Measurements from ENCODE around the gene ZNF487.

Gene ZNF487

DNA sequence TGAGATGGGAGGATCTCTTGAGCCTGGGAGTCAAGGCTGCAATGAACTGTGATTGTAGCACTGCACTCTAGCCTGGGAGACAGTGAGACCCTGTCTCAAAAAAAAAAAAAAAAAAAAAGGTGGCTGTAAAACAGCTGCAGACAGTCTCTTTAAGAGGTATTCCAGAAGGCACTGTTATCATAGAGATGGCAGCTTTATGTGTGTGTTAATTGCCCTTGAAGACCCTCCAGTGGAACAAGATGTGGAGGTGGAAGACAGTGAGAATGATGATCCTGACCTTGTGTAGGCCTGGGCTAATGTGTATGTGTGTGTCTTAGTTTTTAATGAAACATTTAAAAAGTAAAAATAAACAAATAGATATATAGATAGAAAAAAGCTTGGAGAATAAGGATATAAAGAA is 66.0 kb downstream of the ZNF487 start:
- H3K4me1 ChIP-seq (ENCODE audit: low read depth, poor library complexity, severe bottlenecking) = no peaks in the 10 kb centered on the region
- no peak overlapping the region for H3K27ac ChIP-seq
- no peak overlapping the region for H2AFZ ChIP-seq (ENCODE audit: low read depth)
- H4K20me1 ChIP-seq (ENCODE audit: insufficient read depth) = no peaks in the 10 kb centered on the region
- H3K4me3 ChIP-seq (IDR thresholded peaks at IDR 0.05; ENCODE audit: insufficient read depth, low read depth, low read length) = no peak overlapping the region
- H3K9ac ChIP-seq = no peak overlapping the region
- H3K27me3 ChIP-seq (ENCODE audit: insufficient read depth, low read depth) = no peaks in the 10 kb centered on the region
- H3K4me2 ChIP-seq = no peak overlapping the region
- TF ChIP-seq, protein P1, sequence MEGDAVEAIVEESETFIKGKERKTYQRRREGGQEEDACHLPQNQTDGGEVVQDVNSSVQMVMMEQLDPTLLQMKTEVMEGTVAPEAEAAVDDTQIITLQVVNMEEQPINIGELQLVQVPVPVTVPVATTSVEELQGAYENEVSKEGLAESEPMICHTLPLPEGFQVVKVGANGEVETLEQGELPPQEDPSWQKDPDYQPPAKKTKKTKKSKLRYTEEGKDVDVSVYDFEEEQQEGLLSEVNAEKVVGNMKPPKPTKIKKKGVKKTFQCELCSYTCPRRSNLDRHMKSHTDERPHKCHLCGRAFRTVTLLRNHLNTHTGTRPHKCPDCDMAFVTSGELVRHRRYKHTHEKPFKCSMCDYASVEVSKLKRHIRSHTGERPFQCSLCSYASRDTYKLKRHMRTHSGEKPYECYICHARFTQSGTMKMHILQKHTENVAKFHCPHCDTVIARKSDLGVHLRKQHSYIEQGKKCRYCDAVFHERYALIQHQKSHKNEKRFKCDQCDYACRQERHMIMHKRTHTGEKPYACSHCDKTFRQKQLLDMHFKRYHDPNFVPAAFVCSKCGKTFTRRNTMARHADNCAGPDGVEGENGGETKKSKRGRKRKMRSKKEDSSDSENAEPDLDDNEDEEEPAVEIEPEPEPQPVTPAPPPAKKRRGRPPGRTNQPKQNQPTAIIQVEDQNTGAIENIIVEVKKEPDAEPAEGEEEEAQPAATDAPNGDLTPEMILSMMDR (conservative IDR thresholded peaks at IDR 0.05; ENCODE audit: low read depth, low read length) = no peak
- no peaks in the 10 kb centered on the region for H3K36me3 ChIP-seq (ENCODE audit: insufficient read depth)
- H3K79me2 ChIP-seq (ENCODE audit: insufficient read depth, low read depth) = no peaks in the 10 kb centered on the region

DNA sequence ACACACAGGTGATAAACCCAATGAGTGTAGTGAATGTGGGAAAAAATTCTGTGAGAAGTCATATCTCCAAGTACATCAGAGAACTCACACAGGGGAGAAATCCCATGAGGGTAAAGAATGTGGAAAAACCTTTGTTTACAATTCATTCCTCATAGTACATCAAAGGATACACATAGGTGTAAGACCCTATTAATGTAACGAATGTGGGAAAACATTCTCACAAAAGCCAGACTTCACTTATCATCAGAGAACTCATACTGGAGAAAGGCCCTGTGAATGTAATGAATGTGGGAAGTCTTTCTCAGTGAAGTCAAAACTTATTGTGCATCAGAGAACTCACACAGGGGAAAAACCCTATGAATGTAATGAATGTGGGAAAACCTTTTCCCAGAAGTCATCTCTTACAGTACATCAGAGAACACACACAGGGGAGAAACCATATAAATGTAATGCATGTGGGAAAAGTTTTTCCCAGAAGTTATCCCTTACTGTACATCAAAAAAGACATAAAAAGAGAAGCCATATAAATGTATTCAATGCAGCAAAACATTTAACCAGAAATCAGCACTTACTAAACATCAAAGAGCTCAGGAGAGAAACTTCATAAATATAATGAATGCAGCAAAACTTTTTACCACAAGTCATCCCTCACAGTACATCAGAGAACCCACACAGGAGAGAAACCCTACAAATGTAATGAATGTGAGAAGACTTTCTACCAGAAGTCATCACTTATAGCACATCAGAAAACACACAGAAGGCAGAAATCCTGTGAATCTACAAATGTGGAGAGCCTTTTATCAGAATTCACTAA is 87.7 kb downstream of the ZNF487 start:
- Histone ChIP-seq H3K27me3 (ENCODE audit: insufficient read depth, low read depth) (no peaks in the 10 kb centered on the region), H3K27ac (no peak overlapping the region), H2AFZ (ENCODE audit: low read depth) (no peak overlapping the region), H3K4me2 (no peak overlapping the region), H3K79me2 (ENCODE audit: insufficient read depth, low read depth) (no peaks in the 10 kb centered on the region), H3K4me1 (ENCODE audit: low read depth, poor library complexity, severe bottlenecking) (no peaks in the 10 kb centered on the region), H3K4me3 (IDR thresholded peaks at IDR 0.05; ENCODE audit: insufficient read depth, low read depth, low read length) (no peak overlapping the region), H3K9ac (no peak overlapping the region), H4K20me1 (ENCODE audit: insufficient read depth) (no peaks in the 10 kb centered on the region), H3K36me3 (ENCODE audit: insufficient read depth) (no peaks in the 10 kb centered on the region)
- TF ChIP-seq, protein P1 (conservative IDR thresholded peaks at IDR 0.05; ENCODE audit: low read depth, low read length) = no peak
